HepG2 (cell line): ENCODE data around the gene QRICH2. TPM values are rescaled to one million over a fixed set of nuclear protein-coding genes. Genes with fewer than 3 reads are reported as not detected.

Experiments used
- ATAD3A ChIP-seq: sonication (generic); formaldehyde crosslinking; IDR thresholded peaks from 2 replicates; pipeline ENCODE4 v1.4.0; 2020; ENCODE audit warnings: missing genetic modification reagents
- CREB3 ChIP-seq: sonication (generic); formaldehyde crosslinking; IDR thresholded peaks from 2 replicates; pipeline ENCODE4 v1.5.0; 2020; ENCODE audit warnings: missing genetic modification reagents
- ELF3 ChIP-seq: IDR thresholded peaks from 2 replicates; pipeline ENCODE4 v1.6.1; 2016; ENCODE audit warnings: missing genetic modification reagents, missing compliant biosample characterization
- HDAC2 ChIP-seq: sonication (generic); formaldehyde crosslinking; IDR thresholded peaks from 2 replicates; pipeline ENCODE4 v1.4.0; 2020; ENCODE audit warnings: missing genetic modification reagents
- KDM1A ChIP-seq: IDR thresholded peaks from 2 replicates; pipeline ENCODE4 v1.6.1; 2016; ENCODE audit warnings: missing compliant biosample characterization
- PAF1 ChIP-seq: IDR thresholded peaks from 2 replicates; pipeline ENCODE4 v1.6.1; 2016; ENCODE audit warnings: missing genetic modification reagents, missing compliant biosample characterization
- PCBP1 ChIP-seq: fragments of 200-400 bp; formaldehyde crosslinking; IDR thresholded peaks from 2 replicates; pipeline ENCODE4 v1.6.1; 2017; ENCODE audit warnings: mild to moderate bottlenecking, low read depth, low read length, borderline replicate concordance
- RAD51 ChIP-seq: fragments of 450-650 bp; IDR thresholded peaks from 2 replicates; pipeline ENCODE4 v1.6.1; 2016; ENCODE audit warnings: borderline replicate concordance
- RFX3 ChIP-seq: IDR thresholded peaks from 2 replicates; pipeline ENCODE4 v1.6.1; 2016; ENCODE audit warnings: missing biosample characterization, missing genetic modification reagents
- ZBTB42 ChIP-seq: sonication (generic); formaldehyde crosslinking; IDR thresholded peaks from 2 replicates; pipeline ENCODE4 v1.5.0; 2020; ENCODE audit warnings: mild to moderate bottlenecking, missing genetic modification reagents
- ZBTB43 ChIP-seq: sonication (generic); formaldehyde crosslinking; conservative IDR thresholded peaks from 2 replicates; pipeline ENCODE4 v1.4.0; 2020; ENCODE audit warnings: missing genetic modification reagents
- ZEB1 ChIP-seq: IDR thresholded peaks from 2 replicates; pipeline ENCODE4 v1.6.1; 2012; ENCODE audit warnings: mild to moderate bottlenecking, low read depth, inconsistent platforms; ENCODE audit not compliant: insufficient replicate concordance
- ZNF280B ChIP-seq: sonication (generic); formaldehyde crosslinking; IDR thresholded peaks from 2 replicates; pipeline ENCODE4 v1.5.0; 2020; ENCODE audit warnings: missing genetic modification reagents, mild to moderate bottlenecking, borderline replicate concordance
- ZNF335 ChIP-seq: sonication (generic); formaldehyde crosslinking; IDR thresholded peaks from 2 replicates; pipeline ENCODE4 v1.4.0; 2020; ENCODE audit warnings: missing genetic modification reagents
- ZNF430 ChIP-seq: sonication (generic); formaldehyde crosslinking; IDR thresholded peaks from 2 replicates; pipeline ENCODE4 v1.9.0; 2021; ENCODE audit warnings: mild to moderate bottlenecking, missing genetic modification reagents
- ZNF468 ChIP-seq: sonication (generic); formaldehyde crosslinking; IDR thresholded peaks from 2 replicates; pipeline ENCODE4 v1.8.0; 2022; ENCODE audit warnings: mild to moderate bottlenecking, moderate library complexity, missing genetic modification reagents
- ZNF879 ChIP-seq: sonication (generic); formaldehyde crosslinking; IDR thresholded peaks from 2 replicates; pipeline ENCODE4 v1.8.1; 2023; ENCODE audit warnings: missing genetic modification reagents
- polyA plus RNA-seq, 8 experiments: library from polyadenylated mRNA; depleted of rRNA in 3 of 8; stranded (reverse) in 7 of 8; unstranded in 1 of 8; fragments of >200 nt; fragmentation: Illumina TruSeq in 4 of 8; extraction: Trizol in 4 of 8; gene quantifications; 2 replicates each; pipeline versions ENCODE4 v1.2.1 to v1.2.3, GENCODE V29; 2011 to 2016; ENCODE audit warnings: low read depth in 4 of 8, missing spikeins in 1 of 8, mixed read lengths in 1 of 8; ENCODE audit not compliant: insufficient read depth in 1 of 8
- total RNA-seq, 5 experiments: library from RNA; depleted of rRNA; stranded (reverse); fragments of >200 nt; fragmentation: Illumina TruSeq; extraction: Trizol; gene quantifications; 2 replicates each; pipeline ENCODE4 v1.2.3, GENCODE V29; 2016; ENCODE audit warnings: low read depth in 1 of 5
- TF ChIP-seq, protein P1 (sequence below): sonication (generic); formaldehyde crosslinking; IDR thresholded peaks from 2 replicates; pipeline ENCODE4 v1.5.0; 2020; ENCODE audit warnings: mild to moderate bottlenecking, missing genetic modification reagents, borderline replicate concordance

Gene QRICH2
- total and polyA plus RNA-seq, 2 of the 13 experiments (the other 11 are each of a cell fraction or from before 2014, with no cell fraction given): 3.7 to 5.7 TPM

- TF ChIP-seq, protein P1, sequence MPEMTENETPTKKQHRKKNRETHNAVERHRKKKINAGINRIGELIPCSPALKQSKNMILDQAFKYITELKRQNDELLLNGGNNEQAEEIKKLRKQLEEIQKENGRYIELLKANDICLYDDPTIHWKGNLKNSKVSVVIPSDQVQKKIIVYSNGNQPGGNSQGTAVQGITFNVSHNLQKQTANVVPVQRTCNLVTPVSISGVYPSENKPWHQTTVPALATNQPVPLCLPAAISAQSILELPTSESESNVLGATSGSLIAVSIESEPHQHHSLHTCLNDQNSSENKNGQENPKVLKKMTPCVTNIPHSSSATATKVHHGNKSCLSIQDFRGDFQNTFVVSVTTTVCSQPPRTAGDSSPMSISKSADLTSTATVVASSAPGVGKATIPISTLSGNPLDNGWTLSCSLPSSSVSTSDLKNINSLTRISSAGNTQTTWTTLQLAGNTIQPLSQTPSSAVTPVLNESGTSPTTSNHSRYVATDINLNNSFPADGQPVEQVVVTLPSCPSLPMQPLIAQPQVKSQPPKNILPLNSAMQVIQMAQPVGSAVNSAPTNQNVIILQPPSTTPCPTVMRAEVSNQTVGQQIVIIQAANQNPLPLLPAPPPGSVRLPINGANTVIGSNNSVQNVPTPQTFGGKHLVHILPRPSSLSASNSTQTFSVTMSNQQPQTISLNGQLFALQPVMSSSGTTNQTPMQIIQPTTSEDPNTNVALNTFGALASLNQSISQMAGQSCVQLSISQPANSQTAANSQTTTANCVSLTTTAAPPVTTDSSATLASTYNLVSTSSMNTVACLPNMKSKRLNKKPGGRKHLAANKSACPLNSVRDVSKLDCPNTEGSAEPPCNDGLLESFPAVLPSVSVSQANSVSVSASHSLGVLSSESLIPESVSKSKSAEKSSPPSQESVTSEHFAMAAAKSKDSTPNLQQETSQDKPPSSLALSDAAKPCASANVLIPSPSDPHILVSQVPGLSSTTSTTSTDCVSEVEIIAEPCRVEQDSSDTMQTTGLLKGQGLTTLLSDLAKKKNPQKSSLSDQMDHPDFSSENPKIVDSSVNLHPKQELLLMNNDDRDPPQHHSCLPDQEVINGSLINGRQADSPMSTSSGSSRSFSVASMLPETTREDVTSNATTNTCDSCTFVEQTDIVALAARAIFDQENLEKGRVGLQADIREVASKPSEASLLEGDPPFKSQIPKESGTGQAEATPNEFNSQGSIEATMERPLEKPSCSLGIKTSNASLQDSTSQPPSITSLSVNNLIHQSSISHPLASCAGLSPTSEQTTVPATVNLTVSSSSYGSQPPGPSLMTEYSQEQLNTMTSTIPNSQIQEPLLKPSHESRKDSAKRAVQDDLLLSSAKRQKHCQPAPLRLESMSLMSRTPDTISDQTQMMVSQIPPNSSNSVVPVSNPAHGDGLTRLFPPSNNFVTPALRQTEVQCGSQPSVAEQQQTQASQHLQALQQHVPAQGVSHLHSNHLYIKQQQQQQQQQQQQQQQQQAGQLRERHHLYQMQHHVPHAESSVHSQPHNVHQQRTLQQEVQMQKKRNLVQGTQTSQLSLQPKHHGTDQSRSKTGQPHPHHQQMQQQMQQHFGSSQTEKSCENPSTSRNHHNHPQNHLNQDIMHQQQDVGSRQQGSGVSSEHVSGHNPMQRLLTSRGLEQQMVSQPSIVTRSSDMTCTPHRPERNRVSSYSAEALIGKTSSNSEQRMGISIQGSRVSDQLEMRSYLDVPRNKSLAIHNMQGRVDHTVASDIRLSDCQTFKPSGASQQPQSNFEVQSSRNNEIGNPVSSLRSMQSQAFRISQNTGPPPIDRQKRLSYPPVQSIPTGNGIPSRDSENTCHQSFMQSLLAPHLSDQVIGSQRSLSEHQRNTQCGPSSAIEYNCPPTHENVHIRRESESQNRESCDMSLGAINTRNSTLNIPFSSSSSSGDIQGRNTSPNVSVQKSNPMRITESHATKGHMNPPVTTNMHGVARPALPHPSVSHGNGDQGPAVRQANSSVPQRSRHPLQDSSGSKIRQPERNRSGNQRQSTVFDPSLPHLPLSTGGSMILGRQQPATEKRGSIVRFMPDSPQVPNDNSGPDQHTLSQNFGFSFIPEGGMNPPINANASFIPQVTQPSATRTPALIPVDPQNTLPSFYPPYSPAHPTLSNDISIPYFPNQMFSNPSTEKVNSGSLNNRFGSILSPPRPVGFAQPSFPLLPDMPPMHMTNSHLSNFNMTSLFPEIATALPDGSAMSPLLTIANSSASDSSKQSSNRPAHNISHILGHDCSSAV (CRISPR knock-in tag): no peak
- TF ChIP-seq PAF1 (CRISPR knock-in tag) (no peak), KDM1A (CRISPR knock-in tag) (no peak), ZEB1 (no peak), ZNF879 (CRISPR knock-in tag) (no peak), ZNF335 (CRISPR knock-in tag) (no peak), PCBP1 (no peak), ZNF430 (CRISPR knock-in tag) (peak; percentile 32; the same call in 1 of the 2 replicates), ZBTB43 (peak; percentile 67), ATAD3A (CRISPR knock-in tag) (no peak), CREB3 (no peak), ZNF468 (CRISPR knock-in tag) (no peak), RFX3 (CRISPR knock-in tag) (no peak), ZBTB42 (CRISPR knock-in tag) (no peak), RAD51 (no peak), HDAC2 (CRISPR knock-in tag) (0 out of 2 replicates have a peak, but pooled peaks have one; percentile 37), ELF3 (CRISPR knock-in tag) (0 out of 2 replicates have a peak, but pooled peaks have one; percentile 44), ZNF280B (peak; percentile 14; the same call in 1 of the 2 replicates)
Measured at GRCh38 chr17:76278952-76279741, 28.9 kb downstream of the QRICH2 start (continued).
